ENCODE measurements around the gene MAOA. TPM values are rescaled to one million over a fixed set of nuclear protein-coding genes. Genes with fewer than 3 reads are reported as not detected.

MAOA gene
- total RNA-seq, 6 experiments from 2014 or later, result 76.2 to 180 (median 109) TPM

DNA sequence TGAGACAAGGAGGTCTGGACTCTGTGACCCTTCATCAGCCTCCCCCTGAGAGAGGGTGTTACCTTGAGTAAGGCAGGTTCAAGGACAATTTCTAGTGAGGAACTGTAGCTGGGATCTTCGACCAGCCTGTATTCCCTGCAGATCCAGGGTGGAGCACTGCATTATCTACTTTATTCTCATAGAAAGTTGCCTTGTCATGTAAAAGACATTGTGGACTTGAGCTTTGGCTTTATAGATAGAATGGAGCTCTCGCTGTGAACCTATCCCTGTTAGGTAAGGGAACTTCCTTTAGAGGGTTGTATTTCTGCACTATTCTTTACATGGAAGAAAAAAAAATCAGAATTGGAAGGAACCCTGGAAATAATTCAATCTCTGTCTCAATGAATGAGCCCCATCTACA is 91.4 kb downstream of the MAOA start:
- Histone ChIP-seq H3K4me1 (peaks cover 0 to 17% (median 2%) of the 10 kb centered on the region in 4 donors), H3K36me3 (no peaks in the 10 kb centered on the region), H3K27ac (peak overlapping the region in 1 of 3 donors; percentile 2), H3K4me3 (no peak overlapping the region), H3K27me3 (no peaks in the 10 kb centered on the region), H3K9me3 (no peaks in the 10 kb centered on the region)
- no peak for DNase-seq
- intact Hi-C loops (cut with DNase I), result loop anchor here in 1 of 2 donors (10.0 kb wide), 1 partner anchor 93 kb away; the partner anchor contains the start of gene MAOA
- WGBS (ENCODE audit: insufficient coverage, low coverage, low lambda C conversion rate, missing lambda C conversion rate), result 36% methylated on average over 2 of the region's 2 CpGs
- ATAC-seq, result no peak
- no peak for TF ChIP-seq POLR2A (IDR thresholded peaks at IDR 0.05)
- no peak for TF ChIP-seq CTCF (IDR thresholded peaks at IDR 0.05)

GRCh38 chrX:43750248-43750676 is 94.2 kb downstream of the MAOA start:
- Histone ChIP-seq H3K4me1 (peaks cover 0 to 10% (median 0%) of the 10 kb centered on the region in 4 donors), H3K27ac (no peak overlapping the region), H3K36me3 (no peaks in the 10 kb centered on the region), H3K4me3 (no peak overlapping the region), H3K9me3 (no peaks in the 10 kb centered on the region), H3K27me3 (no peaks in the 10 kb centered on the region)
- ATAC-seq, result peak; percentile 87 to 92 (median 88)
- TF ChIP-seq CTCF (IDR thresholded peaks at IDR 0.05) (peak; percentile 61 to 74 (median 70)), POLR2A (IDR thresholded peaks at IDR 0.05) (no peak)
- WGBS (ENCODE audit: insufficient coverage, low coverage, low lambda C conversion rate, missing lambda C conversion rate), result 12% methylated on average over 6 of the region's 6 CpGs
- DNase-seq, result peak in 2 of 3 donors; percentile 34 to 50
- intact Hi-C loops (cut with DNase I), result loop anchor here (10.0 kb wide), 3 partner anchors 185 to 395 kb away; no protein-coding TSS in a partner anchor

GRCh38 chrX:43753637-43754036 is 97.5 kb downstream of the MAOA start:
- Histone ChIP-seq H3K27me3 (no peaks in the 10 kb centered on the region), H3K36me3 (no peaks in the 10 kb centered on the region), H3K9me3 (no peaks in the 10 kb centered on the region), H3K4me3 (no peak overlapping the region), H3K27ac (no peak overlapping the region), H3K4me1 (no peaks in the 10 kb centered on the region)
- intact Hi-C loops (cut with DNase I), result loop anchor here (10.0 kb wide), 3 partner anchors 189 to 399 kb away; no protein-coding TSS in a partner anchor
- 45% methylated on average over 3 of the region's 3 CpGs for WGBS (ENCODE audit: insufficient coverage, low coverage, low lambda C conversion rate, missing lambda C conversion rate)
- TF ChIP-seq POLR2A (IDR thresholded peaks at IDR 0.05) (no peak), CTCF (IDR thresholded peaks at IDR 0.05) (no peak)
- DNase-seq (no peak), ATAC-seq (no peak)

GRCh38 chrX:43756076-43756475 is 100.0 kb downstream of the MAOA start:
- H3K9me3 ChIP-seq, result no peaks in the 10 kb centered on the region
- TF ChIP-seq CTCF (IDR thresholded peaks at IDR 0.05), result no peak
- no peak for TF ChIP-seq POLR2A (IDR thresholded peaks at IDR 0.05)
- WGBS (ENCODE audit: insufficient coverage, low coverage, low lambda C conversion rate, missing lambda C conversion rate), result 77% methylated on average over 4 of the region's 5 CpGs
- DNase-seq, result no peak
- no peak overlapping the region for H3K4me3 ChIP-seq
- no peaks in the 10 kb centered on the region for H3K36me3 ChIP-seq
- H3K27ac ChIP-seq, result no peak overlapping the region
- no peaks in the 10 kb centered on the region for H3K27me3 ChIP-seq
- intact Hi-C loops (cut with DNase I), result loop anchor here (10.0 kb wide), 3 partner anchors 191 to 401 kb away; no protein-coding TSS in a partner anchor
- no peak for ATAC-seq
- no peaks in the 10 kb centered on the region for H3K4me1 ChIP-seq

All from right lobe of liver (tissue), 6 donors.